GM12865 (cell line): ENCODE data around the gene PLIN4.

Experiments
- DNase-seq: peaks from one replicate; pipeline ENCODE4 v3.0.0; 2010; ENCODE audit warnings: low read depth
- H3K4me3 ChIP-seq: 2 replicates; pipeline ENCODE4 v1.5.1; 2011; ENCODE audit warnings: mild to moderate bottlenecking, low read depth, low read length, control low read depth
- TF ChIP-seq, protein P1 (sequence below): IDR thresholded peaks from 2 replicates; pipeline ENCODE4 v1.5.1; 2011; ENCODE audit warnings: low read length, control low read depth, low read depth, inconsistent platforms; ENCODE audit not compliant: insufficient read depth; ENCODE audit errors: missing control alignments

Gene PLIN4

DNA sequence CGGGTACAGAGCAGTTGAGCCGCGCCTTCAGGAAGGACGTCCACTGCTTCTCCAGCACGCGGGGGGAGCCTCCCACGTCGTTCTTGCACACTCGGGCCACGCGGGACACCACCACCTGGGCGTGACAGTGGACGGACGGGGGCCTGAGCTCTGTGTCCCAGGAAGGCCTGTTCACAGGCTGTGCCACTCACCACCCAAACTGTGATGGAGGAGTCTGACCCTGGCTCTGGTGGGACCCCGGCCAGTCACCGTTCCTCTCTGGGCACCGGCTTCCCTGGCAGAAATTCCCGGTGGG, 34.2 kb upstream of the PLIN4 start:
- TF ChIP-seq, protein P1, sequence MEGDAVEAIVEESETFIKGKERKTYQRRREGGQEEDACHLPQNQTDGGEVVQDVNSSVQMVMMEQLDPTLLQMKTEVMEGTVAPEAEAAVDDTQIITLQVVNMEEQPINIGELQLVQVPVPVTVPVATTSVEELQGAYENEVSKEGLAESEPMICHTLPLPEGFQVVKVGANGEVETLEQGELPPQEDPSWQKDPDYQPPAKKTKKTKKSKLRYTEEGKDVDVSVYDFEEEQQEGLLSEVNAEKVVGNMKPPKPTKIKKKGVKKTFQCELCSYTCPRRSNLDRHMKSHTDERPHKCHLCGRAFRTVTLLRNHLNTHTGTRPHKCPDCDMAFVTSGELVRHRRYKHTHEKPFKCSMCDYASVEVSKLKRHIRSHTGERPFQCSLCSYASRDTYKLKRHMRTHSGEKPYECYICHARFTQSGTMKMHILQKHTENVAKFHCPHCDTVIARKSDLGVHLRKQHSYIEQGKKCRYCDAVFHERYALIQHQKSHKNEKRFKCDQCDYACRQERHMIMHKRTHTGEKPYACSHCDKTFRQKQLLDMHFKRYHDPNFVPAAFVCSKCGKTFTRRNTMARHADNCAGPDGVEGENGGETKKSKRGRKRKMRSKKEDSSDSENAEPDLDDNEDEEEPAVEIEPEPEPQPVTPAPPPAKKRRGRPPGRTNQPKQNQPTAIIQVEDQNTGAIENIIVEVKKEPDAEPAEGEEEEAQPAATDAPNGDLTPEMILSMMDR: no peak
- H3K4me3 ChIP-seq: no peak overlapping the region
- DNase-seq: no peak

DNA sequence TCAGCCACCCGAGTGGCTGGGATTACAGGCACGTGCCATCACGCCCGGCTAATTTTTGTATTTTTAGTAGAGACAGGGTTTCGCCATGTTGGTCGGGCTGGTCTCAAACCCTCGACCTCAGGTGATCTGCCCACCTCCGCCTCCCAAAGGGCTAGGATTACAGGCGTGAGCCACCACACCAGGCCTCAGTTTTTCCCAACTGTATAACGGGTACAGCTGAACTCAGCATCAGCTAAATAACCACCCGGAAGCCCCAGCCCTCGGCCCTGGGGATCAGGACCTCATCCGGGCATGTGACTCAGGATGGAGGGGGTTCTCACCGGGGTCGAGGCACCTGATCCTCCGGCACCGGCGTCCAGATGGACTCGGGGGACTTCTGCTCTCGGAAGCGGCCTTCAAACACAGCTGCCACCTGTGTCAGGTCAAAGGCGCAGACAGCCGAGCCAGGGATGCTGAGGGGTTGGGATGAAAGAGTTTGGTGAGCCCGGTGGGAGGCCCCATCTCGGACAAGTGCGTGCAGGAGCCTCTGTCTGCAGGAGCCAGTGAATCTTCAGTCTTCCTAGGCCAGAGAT, 32.3 kb upstream of the PLIN4 start:
- no peak overlapping the region for H3K4me3 ChIP-seq
- no peak for DNase-seq
- TF ChIP-seq, protein P1: no peak

GRCh38 chr19:4550018-4550417, 31.7 kb upstream of the PLIN4 start:
- DNase-seq: no peak
- H3K4me3 ChIP-seq: no peak overlapping the region
- TF ChIP-seq, protein P1: no peak

DNA sequence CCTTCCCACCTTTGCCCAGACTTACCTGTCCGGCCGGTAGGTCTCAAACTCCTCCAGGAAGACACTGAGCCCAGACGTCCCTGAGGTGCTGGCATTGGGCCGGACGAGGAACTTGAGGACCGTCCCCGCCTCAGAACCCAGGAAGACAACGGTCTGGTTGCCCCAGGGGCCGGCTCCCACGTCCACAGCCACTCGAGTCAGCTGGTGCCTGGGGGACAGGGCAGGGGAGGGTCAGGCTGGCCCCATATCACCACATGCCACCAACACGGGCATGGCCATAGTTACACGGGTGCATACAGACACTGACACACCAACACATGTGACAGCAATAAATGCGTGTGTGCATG, 29.9 kb upstream of the PLIN4 start:
- TF ChIP-seq, protein P1: no peak
- no peak overlapping the region for H3K4me3 ChIP-seq
- no peak for DNase-seq

DNA sequence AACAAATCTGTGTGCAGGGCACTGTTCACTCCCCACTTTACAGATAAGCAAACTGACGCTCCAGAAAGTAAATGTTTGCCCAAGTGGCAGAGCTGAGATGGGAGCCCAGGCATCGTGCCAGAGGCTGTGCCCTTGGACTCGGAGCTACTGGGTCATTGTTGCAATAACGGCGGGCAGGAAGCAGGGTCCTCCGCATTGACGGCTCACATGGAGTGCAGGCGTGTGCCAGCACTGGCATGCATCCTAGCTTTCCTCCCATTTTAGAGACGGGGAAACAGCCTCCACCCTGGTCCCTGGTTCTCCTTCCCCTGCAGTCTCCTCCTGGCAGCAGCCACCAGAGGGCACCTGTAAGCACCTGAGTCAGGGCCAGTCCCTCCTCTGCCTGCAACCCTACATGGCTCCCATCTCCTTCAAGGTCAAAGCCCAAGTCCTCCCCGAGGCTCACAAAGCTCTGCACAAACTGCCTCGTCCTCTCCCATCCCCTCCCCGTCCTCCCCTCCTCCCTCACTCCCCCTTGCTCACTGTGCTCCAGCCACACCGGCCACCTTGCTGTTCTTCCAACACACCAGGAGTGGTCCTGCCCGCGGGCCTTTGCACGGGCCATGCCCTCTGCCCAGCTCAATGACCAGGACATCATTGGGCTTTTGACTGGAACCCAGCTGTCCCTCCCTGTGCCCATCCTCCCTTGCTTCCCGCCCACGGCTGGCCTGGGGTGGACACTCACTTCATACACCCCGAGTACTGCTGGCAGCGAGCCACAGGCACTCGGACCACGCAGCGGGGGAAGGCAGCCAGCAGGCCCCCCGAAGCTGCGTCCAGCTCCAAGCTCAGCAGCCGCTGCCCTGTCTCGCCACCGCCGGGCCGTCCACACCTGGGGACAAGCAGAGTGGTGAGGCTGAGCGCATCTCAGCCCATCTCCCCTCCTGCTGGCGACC, 29.3 kb upstream of the PLIN4 start:
- no peak for DNase-seq
- TF ChIP-seq, protein P1: peak; percentile 42
- H3K4me3 ChIP-seq: no peak overlapping the region

DNA sequence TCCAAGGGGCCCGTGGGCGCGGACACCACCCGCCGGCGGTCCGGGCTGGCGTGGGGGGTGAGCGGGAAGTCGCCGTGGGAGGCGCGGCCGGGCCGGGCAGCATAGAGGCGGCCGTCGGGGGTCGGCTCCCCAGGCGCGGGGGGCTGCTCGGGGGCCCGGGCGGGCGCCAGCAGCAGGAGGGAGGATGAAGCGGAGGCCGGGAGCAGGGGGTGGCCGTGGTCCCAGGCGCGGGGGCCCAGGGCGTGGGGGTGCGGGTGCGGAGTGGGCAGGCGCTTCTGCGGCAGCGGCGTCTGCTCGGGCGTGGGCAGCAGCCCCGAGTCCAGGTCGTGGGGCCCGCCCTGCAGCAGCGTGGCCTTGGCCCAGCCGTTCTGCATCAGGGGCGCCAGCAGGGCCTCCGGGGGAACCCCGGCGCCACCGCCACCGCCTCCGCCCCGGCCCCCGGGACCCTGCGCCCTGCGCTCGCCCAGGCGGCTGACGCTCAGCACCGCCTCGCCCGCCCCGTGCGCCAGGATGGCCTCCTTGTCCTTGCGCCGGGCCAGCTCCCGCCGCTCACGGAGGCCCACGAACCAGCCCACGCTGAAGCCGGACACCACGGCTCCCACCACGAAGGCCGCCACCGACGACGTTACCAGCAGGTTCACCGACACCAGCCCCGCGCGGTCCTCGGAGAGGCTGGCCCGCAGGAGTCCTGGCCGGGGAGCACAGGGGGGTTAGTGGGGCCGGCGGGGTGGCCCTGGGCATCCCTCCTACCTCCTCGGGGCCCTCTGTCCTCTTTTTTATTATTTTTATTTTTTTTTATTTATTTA, 25.8 kb upstream of the PLIN4 start:
- DNase-seq: no peak
- H3K4me3 ChIP-seq: no peak overlapping the region
- TF ChIP-seq, protein P1: no peak
